ENCODE measurements around the gene EIF4E1B.

EIF4E1B gene

GRCh38 chr5:176637556-176637955, 7.1 kb downstream of the EIF4E1B start:
- H2AK5ac ChIP-seq (ENCODE audit: low read length, severe bottlenecking): no peak overlapping the region
- 65% methylated on average over 4 of the region's 4 CpGs for WGBS

DNA sequence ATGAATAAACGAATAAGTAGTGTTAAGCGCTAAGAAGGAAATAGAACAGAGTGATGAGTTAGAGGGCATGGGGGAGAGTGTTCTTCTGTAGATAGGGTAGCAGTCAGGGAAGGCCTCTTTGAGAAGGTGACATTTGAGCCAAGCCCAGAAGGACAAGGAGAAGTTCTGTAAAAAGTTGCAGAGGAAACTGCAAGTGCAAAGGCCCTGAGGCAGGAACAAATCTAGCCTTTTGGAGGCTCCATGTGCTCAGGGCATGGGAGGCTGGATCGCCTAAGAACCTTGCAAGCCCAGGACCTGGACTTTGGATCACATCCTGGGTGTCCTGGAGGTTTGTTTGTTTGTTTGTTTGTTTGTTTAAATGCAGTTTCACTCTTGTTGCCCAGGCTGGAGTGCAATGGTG, 8.0 kb downstream of the EIF4E1B start:
- Histone ChIP-seq H3K9ac (ENCODE audit: low read length) (no peak overlapping the region), H3K14ac (ENCODE audit: low read length in 2 of 2) (no peak overlapping the region), H2BK12ac (ENCODE audit: low read length in 2 of 2) (no peak overlapping the region), H2AFZ (ENCODE audit: low read depth, low read length) (no peak overlapping the region), H3K36me3 (ENCODE audit: control insufficient read depth in 1 of 2, insufficient read depth in 2 of 2, low read depth in 1 of 2, low read length in 2 of 2) (no peaks in the 10 kb centered on the region), H3K27me3 (ENCODE audit: control insufficient read depth in 1 of 2, insufficient read depth in 1 of 2, low read length in 2 of 2) (peaks cover 34 to 40% of the 10 kb centered on the region in 2 experiments), H3K4me1 (ENCODE audit: control insufficient read depth, insufficient read depth, low read depth, low read length) (peaks cover 3% of the 10 kb centered on the region), H2AK5ac (ENCODE audit: low read length, severe bottlenecking) (no peak overlapping the region), H2BK15ac (ENCODE audit: low read depth, poor library complexity, severe bottlenecking) (no peak overlapping the region), H4K91ac (ENCODE audit: low read length) (no peak overlapping the region), H3K4me3 (ENCODE audit: insufficient read depth in 1 of 2, low read depth in 1 of 2, low read length in 2 of 2) (no peak overlapping the region), H3K79me1 (replicated peaks; ENCODE audit: low read length, poor library complexity, severe bottlenecking) (no peaks in the 10 kb centered on the region), H3K23ac (ENCODE audit: low read length in 2 of 2) (no peak overlapping the region), H4K8ac (ENCODE audit: low read length) (no peak overlapping the region), H2BK5ac (ENCODE audit: low read depth, low read length, poor library complexity, severe bottlenecking) (no peak overlapping the region), H2BK120ac (ENCODE audit: low read depth, low read length) (no peak overlapping the region), H3K4me2 (ENCODE audit: low read length, poor library complexity, severe bottlenecking) (no peak overlapping the region), H3K9me3 (ENCODE audit: control insufficient read depth, low read length) (peaks cover 6% of the 10 kb centered on the region), H3K18ac (ENCODE audit: low read depth in 1 of 2, low read length in 2 of 2) (no peak overlapping the region), H3K4ac (ENCODE audit: low read depth in 1 of 2, low read length in 2 of 2) (no peak overlapping the region), H3K27ac (ENCODE audit: low read length, poor library complexity, severe bottlenecking) (no peak overlapping the region)
- WGBS: 89% methylated on average over 3 of the region's 3 CpGs
- DNase-seq: no peak

More at GRCh38 chr5:176637556-176637955, 7.1 kb downstream of the EIF4E1B start:
- H3K36me3 ChIP-seq (ENCODE audit: control insufficient read depth in 1 of 2, insufficient read depth in 2 of 2, low read depth in 1 of 2, low read length in 2 of 2): no peaks in the 10 kb centered on the region
- H3K4ac ChIP-seq (ENCODE audit: low read depth in 1 of 2, low read length in 2 of 2): no peak overlapping the region
- H4K8ac ChIP-seq (ENCODE audit: low read length): no peak overlapping the region
- H2BK12ac ChIP-seq (ENCODE audit: low read length in 2 of 2): no peak overlapping the region
- no peak for DNase-seq
- no peak overlapping the region for H3K4me2 ChIP-seq (ENCODE audit: low read length, poor library complexity, severe bottlenecking)
- no peak overlapping the region for H2AFZ ChIP-seq (ENCODE audit: low read depth, low read length)
- H3K18ac ChIP-seq (ENCODE audit: low read depth in 1 of 2, low read length in 2 of 2): no peak overlapping the region
- H3K4me1 ChIP-seq (ENCODE audit: control insufficient read depth, insufficient read depth, low read depth, low read length): peaks cover 2% of the 10 kb centered on the region
- H3K9me3 ChIP-seq (ENCODE audit: control insufficient read depth, low read length): peaks cover 6% of the 10 kb centered on the region
- no peak overlapping the region for H4K91ac ChIP-seq (ENCODE audit: low read length)
- H2BK120ac ChIP-seq (ENCODE audit: low read depth, low read length): no peak overlapping the region
- H3K27me3 ChIP-seq (ENCODE audit: control insufficient read depth in 1 of 2, insufficient read depth in 1 of 2, low read length in 2 of 2): peaks cover 42 to 49% of the 10 kb centered on the region in 2 experiments
- no peaks in the 10 kb centered on the region for H3K79me1 ChIP-seq (replicated peaks; ENCODE audit: low read length, poor library complexity, severe bottlenecking)
- no peak overlapping the region for H2BK5ac ChIP-seq (ENCODE audit: low read depth, low read length, poor library complexity, severe bottlenecking)
- H3K27ac ChIP-seq (ENCODE audit: low read length, poor library complexity, severe bottlenecking): no peak overlapping the region
- H3K4me3 ChIP-seq (ENCODE audit: insufficient read depth in 1 of 2, low read depth in 1 of 2, low read length in 2 of 2): no peak overlapping the region
- no peak overlapping the region for H3K9ac ChIP-seq (ENCODE audit: low read length)
- H3K23ac ChIP-seq (ENCODE audit: low read length in 2 of 2): no peak overlapping the region
- H3K14ac ChIP-seq (ENCODE audit: low read length in 2 of 2): no peak overlapping the region
- H2BK15ac ChIP-seq (ENCODE audit: low read depth, poor library complexity, severe bottlenecking): no peak overlapping the region

- Histone ChIP-seq H3K23ac (ENCODE audit: low read length in 2 of 2) (no peak overlapping the region), H2BK120ac (ENCODE audit: low read depth, low read length) (no peak overlapping the region), H3K4me2 (ENCODE audit: low read length, poor library complexity, severe bottlenecking) (no peak overlapping the region), H2BK5ac (ENCODE audit: low read depth, low read length, poor library complexity, severe bottlenecking) (no peak overlapping the region), H3K9ac (ENCODE audit: low read length) (no peak overlapping the region), H3K9me3 (ENCODE audit: control insufficient read depth, low read length) (peaks cover 6% of the 10 kb centered on the region), H4K8ac (ENCODE audit: low read length) (no peak overlapping the region), H3K4ac (ENCODE audit: low read depth in 1 of 2, low read length in 2 of 2) (no peak overlapping the region), H3K36me3 (ENCODE audit: control insufficient read depth in 1 of 2, insufficient read depth in 2 of 2, low read depth in 1 of 2, low read length in 2 of 2) (no peaks in the 10 kb centered on the region), H3K4me3 (ENCODE audit: insufficient read depth in 1 of 2, low read depth in 1 of 2, low read length in 2 of 2) (no peak overlapping the region), H2AK5ac (ENCODE audit: low read length, severe bottlenecking) (no peak overlapping the region), H3K4me1 (ENCODE audit: control insufficient read depth, insufficient read depth, low read depth, low read length) (peaks cover 5% of the 10 kb centered on the region), H2BK15ac (ENCODE audit: low read depth, poor library complexity, severe bottlenecking) (no peak overlapping the region), H3K79me1 (replicated peaks; ENCODE audit: low read length, poor library complexity, severe bottlenecking) (no peaks in the 10 kb centered on the region), H2BK12ac (ENCODE audit: low read length in 2 of 2) (no peak overlapping the region), H2AFZ (ENCODE audit: low read depth, low read length) (no peak overlapping the region), H3K27me3 (ENCODE audit: control insufficient read depth in 1 of 2, insufficient read depth in 1 of 2, low read length in 2 of 2) (peaks cover 26 to 32% of the 10 kb centered on the region in 2 experiments), H3K27ac (ENCODE audit: low read length, poor library complexity, severe bottlenecking) (no peak overlapping the region), H3K18ac (ENCODE audit: low read depth in 1 of 2, low read length in 2 of 2) (no peak overlapping the region), H3K14ac (ENCODE audit: low read length in 2 of 2) (no peak overlapping the region), H4K91ac (ENCODE audit: low read length) (no peak overlapping the region)
- WGBS: 94% methylated on average over 2 of the region's 4 CpGs
- DNase-seq: no peak
These were observed 8.7 kb downstream of the EIF4E1B start for GRCh38 chr5:176639208-176639607.

- Histone ChIP-seq H2BK12ac (ENCODE audit: low read length in 2 of 2) (no peak overlapping the region), H3K4ac (ENCODE audit: low read depth in 1 of 2, low read length in 2 of 2) (no peak overlapping the region), H2BK15ac (ENCODE audit: low read depth, poor library complexity, severe bottlenecking) (no peak overlapping the region), H3K9me3 (ENCODE audit: control insufficient read depth, low read length) (peaks cover 6% of the 10 kb centered on the region), H3K79me1 (replicated peaks; ENCODE audit: low read length, poor library complexity, severe bottlenecking) (no peaks in the 10 kb centered on the region), H2BK120ac (ENCODE audit: low read depth, low read length) (no peak overlapping the region), H3K4me1 (ENCODE audit: control insufficient read depth, insufficient read depth, low read depth, low read length) (peaks cover 5% of the 10 kb centered on the region), H3K18ac (ENCODE audit: low read depth in 1 of 2, low read length in 2 of 2) (no peak overlapping the region), H2BK5ac (ENCODE audit: low read depth, low read length, poor library complexity, severe bottlenecking) (no peak overlapping the region), H4K8ac (ENCODE audit: low read length) (no peak overlapping the region), H4K91ac (ENCODE audit: low read length) (no peak overlapping the region), H3K27ac (ENCODE audit: low read length, poor library complexity, severe bottlenecking) (no peak overlapping the region), H3K9ac (ENCODE audit: low read length) (no peak overlapping the region), H3K36me3 (ENCODE audit: control insufficient read depth in 1 of 2, insufficient read depth in 2 of 2, low read depth in 1 of 2, low read length in 2 of 2) (no peaks in the 10 kb centered on the region), H3K4me2 (ENCODE audit: low read length, poor library complexity, severe bottlenecking) (no peak overlapping the region), H3K14ac (ENCODE audit: low read length in 2 of 2) (no peak overlapping the region), H3K27me3 (ENCODE audit: control insufficient read depth in 1 of 2, insufficient read depth in 1 of 2, low read length in 2 of 2) (peaks cover 22 to 28% of the 10 kb centered on the region in 2 experiments), H3K4me3 (ENCODE audit: insufficient read depth in 1 of 2, low read depth in 1 of 2, low read length in 2 of 2) (no peak overlapping the region), H2AFZ (ENCODE audit: low read depth, low read length) (no peak overlapping the region), H2AK5ac (ENCODE audit: low read length, severe bottlenecking) (no peak overlapping the region), H3K23ac (ENCODE audit: low read length in 2 of 2) (no peak overlapping the region)
- WGBS: 89% methylated on average over 4 of the region's 4 CpGs
- DNase-seq: no peak
These were observed 9.5 kb downstream of the EIF4E1B start for GRCh38 chr5:176639981-176640380.
